LNCAP (cell line): ENCODE data around the gene TRPV4.

ENCODE experiments used
- CTCF ChIP-seq: fragments of 450-650 bp; IDR thresholded peaks from 2 replicates; pipeline ENCODE4 v1.5.1; 2017; ENCODE audit warnings: mild to moderate bottlenecking

The TRPV4 gene

GRCh38 chr12:109847142-109847735 lies 14.0 kb upstream of the TRPV4 start:
- no peak for TF ChIP-seq CTCF

GRCh38 chr12:109845824-109846205 lies 12.6 kb upstream of the TRPV4 start:
- no peak for TF ChIP-seq CTCF

GRCh38 chr12:109844983-109845823 lies 12.0 kb upstream of the TRPV4 start:
- peak; percentile 99 for TF ChIP-seq CTCF

- TF ChIP-seq CTCF = no peak
These were observed 10.9 kb upstream of the TRPV4 start for GRCh38 chr12:109844091-109844490.

GRCh38 chr12:109842021-109842420 lies 8.8 kb upstream of the TRPV4 start:
- TF ChIP-seq CTCF = no peak

GRCh38 chr12:109841356-109841755 lies 8.2 kb upstream of the TRPV4 start:
- no peak for TF ChIP-seq CTCF

GRCh38 chr12:109840305-109841074 lies 7.3 kb upstream of the TRPV4 start:
- no peak for TF ChIP-seq CTCF
